IMR-90 (cell line): ENCODE data around the gene GPR65. TPM values are rescaled to one million over a fixed set of nuclear protein-coding genes. Genes with fewer than 3 reads are reported as not detected.

Experiments used
- ATAC-seq: fragments of 200-7000 bp; cut with Tn5 transposase; 2 replicates; pipeline ENCODE4 v1.9.1; 2020; ENCODE audit warnings: low read depth, mild to moderate bottlenecking, moderate library complexity
- BruUV-seq: library from RNA; stranded (reverse); fragments of 400-500 nt; replicated peaks from 2 replicates; lab custom pipeline; 2021; lab: Mats Ljungman, UMichigan
- CTCF ChIA-PET: fragments of 300-600 bp; formaldehyde crosslinking; extraction: SDS; loops from one replicate; lab custom pipeline; 2021; ENCODE audit warnings: antibody characterized with exemption; lab: Yijun Ruan, JAX
- POLR2A ChIA-PET: fragments of 300-600 bp; sonication (Branson Sonifier 250); formaldehyde crosslinking; loops from one replicate; lab custom pipeline; 2022; ENCODE audit warnings: antibody characterized with exemption; ENCODE audit not compliant: unreplicated experiment; lab: Charles Lee
- DNase-seq: peaks from one replicate; pipeline ENCODE4 v3.0.0; 2013
- H2AFZ ChIP-seq: replicated peaks from 2 replicates; pipeline ENCODE3; 2013; ENCODE audit warnings: low read length, mild to moderate bottlenecking; ENCODE audit not compliant: poor library complexity
- H2AK5ac ChIP-seq: 2 replicates; pipeline ENCODE4 v1.6.1; 2013; ENCODE audit warnings: low read depth, low read length, inconsistent platforms
- H2AK9ac ChIP-seq: replicated peaks from 2 replicates; pipeline ENCODE3; 2013; ENCODE audit warnings: mild to moderate bottlenecking, low read depth, low read length, moderate library complexity; ENCODE audit not compliant: poor library complexity
- H2BK120ac ChIP-seq: 2 replicates; pipeline ENCODE4 v1.6.1; 2013; ENCODE audit warnings: low read depth, low read length, inconsistent platforms
- H2BK15ac ChIP-seq: 3 replicates; pipeline ENCODE4 v1.6.1; 2013; ENCODE audit warnings: low read depth, low read length, inconsistent platforms
- H2BK20ac ChIP-seq: 2 replicates; pipeline ENCODE4 v1.6.1; 2013; ENCODE audit warnings: low read depth, mild to moderate bottlenecking, inconsistent platforms, low read length, moderate library complexity
- H2BK5ac ChIP-seq: 2 replicates; pipeline ENCODE4 v1.6.1; 2013; ENCODE audit warnings: mild to moderate bottlenecking, low read depth, low read length, inconsistent platforms; ENCODE audit not compliant: poor library complexity, severe bottlenecking
- H3K14ac ChIP-seq: replicated peaks from 2 replicates; pipeline ENCODE4 v1.6.1; 2013; ENCODE audit warnings: low read depth, low read length, inconsistent platforms
- H3K18ac ChIP-seq: 2 replicates; pipeline ENCODE4 v1.6.1; 2013; ENCODE audit warnings: low read depth, low read length, control low read depth
- H3K23ac ChIP-seq: 2 replicates; pipeline ENCODE4 v1.6.1; 2013; ENCODE audit warnings: low read depth, low read length, inconsistent platforms
- H3K27ac ChIP-seq: 2 replicates; pipeline ENCODE4 v1.5.1; 2013; ENCODE audit warnings: mild to moderate bottlenecking, control low read depth, low read length; ENCODE audit not compliant: insufficient read depth
- H3K27me3 ChIP-seq: 2 replicates; pipeline ENCODE4 v1.6.1; 2013; ENCODE audit warnings: low read length; ENCODE audit not compliant: control insufficient read depth, insufficient read depth
- H3K36me3 ChIP-seq: 2 replicates; pipeline ENCODE4 v1.6.1; 2013; ENCODE audit warnings: low read length, mixed read lengths; ENCODE audit not compliant: control insufficient read depth, insufficient read depth
- H3K4ac ChIP-seq: 2 replicates; pipeline ENCODE4 v1.6.1; 2013; ENCODE audit warnings: low read depth, low read length, inconsistent platforms
- H3K4me1 ChIP-seq: 2 replicates; pipeline ENCODE4 v1.6.1; 2013; ENCODE audit warnings: low read length, mixed read lengths; ENCODE audit not compliant: control insufficient read depth, insufficient read depth
- H3K4me2 ChIP-seq: 2 replicates; pipeline ENCODE4 v1.6.1; 2013; ENCODE audit warnings: low read depth, mild to moderate bottlenecking, control low read depth, low read length, moderate library complexity
- H3K4me3 ChIP-seq: 2 replicates; pipeline ENCODE4 v1.5.1; 2013; ENCODE audit warnings: low read depth, mild to moderate bottlenecking, control low read depth, low read length, moderate library complexity; ENCODE audit not compliant: insufficient read depth
- H3K56ac ChIP-seq: 2 replicates; pipeline ENCODE4 v1.6.1; 2013; ENCODE audit warnings: low read length, inconsistent platforms; ENCODE audit not compliant: insufficient read depth; ENCODE audit errors: extremely low read depth
- H3K79me1 ChIP-seq, 2 experiments: 2 replicates each; pipeline ENCODE4 v1.6.1; 2013; ENCODE audit warnings: low read length in 2 of 2, inconsistent platforms in 1 of 2, low read depth in 1 of 2
- H3K9ac ChIP-seq: 2 replicates; pipeline ENCODE4 v1.6.1; 2013; ENCODE audit warnings: low read depth, low read length, control low read depth
- H3K9me1 ChIP-seq: 2 replicates; pipeline ENCODE4 v1.6.1; 2013; ENCODE audit warnings: low read length, inconsistent platforms; ENCODE audit not compliant: insufficient read depth
- H3K9me3 ChIP-seq: 2 replicates; pipeline ENCODE4 v1.6.1; 2013; ENCODE audit warnings: low read length; ENCODE audit not compliant: control insufficient read depth, insufficient read depth
- H4K20me1 ChIP-seq: 2 replicates; pipeline ENCODE4 v1.6.1; 2013; ENCODE audit warnings: low read length, inconsistent platforms; ENCODE audit not compliant: insufficient read depth
- H4K5ac ChIP-seq: 2 replicates; pipeline ENCODE4 v1.6.1; 2013; ENCODE audit warnings: mild to moderate bottlenecking, low read depth, low read length, control low read depth
- H4K8ac ChIP-seq, 2 experiments: 2 replicates each; pipeline ENCODE4 v1.6.1; 2013; ENCODE audit warnings: low read depth in 2 of 2, low read length in 2 of 2, control low read depth in 1 of 2, inconsistent platforms in 1 of 2
- H4K91ac ChIP-seq: 2 replicates; pipeline ENCODE4 v1.6.1; 2013; ENCODE audit warnings: low read depth, low read length, inconsistent platforms; ENCODE audit not compliant: insufficient read depth
- BHLHE40 ChIP-seq: fragments of 150-350 bp; IDR thresholded peaks from 2 replicates; pipeline ENCODE4 v1.6.1; 2016; ENCODE audit warnings: mild to moderate bottlenecking, low read depth, low read length
- CEBPB ChIP-seq: IDR thresholded peaks from 2 replicates; pipeline ENCODE4 v1.6.1; 2012; ENCODE audit warnings: low read depth, low read length, improper control_type of control experiment
- CHD1 ChIP-seq: IDR thresholded peaks from 2 replicates; pipeline ENCODE4 v1.6.1; 2012; ENCODE audit warnings: low read depth, low read length, improper control_type of control experiment
- ELK1 ChIP-seq: fragments of 150-350 bp; IDR thresholded peaks from 2 replicates; pipeline ENCODE4 v1.6.1; 2016; ENCODE audit warnings: low read depth, mild to moderate bottlenecking, low read length, moderate library complexity, borderline replicate concordance
- FOS ChIP-seq: fragments of 150-350 bp; IDR thresholded peaks from 2 replicates; pipeline ENCODE4 v1.6.1; 2016; ENCODE audit warnings: low read depth, low read length
- MXI1 ChIP-seq: IDR thresholded peaks from 2 replicates; pipeline ENCODE4 v1.6.1; 2012; ENCODE audit warnings: low read depth, mild to moderate bottlenecking, low read length, moderate library complexity, borderline replicate concordance
- NFE2L2 ChIP-seq: fragments of 150-350 bp; IDR thresholded peaks from 2 replicates; pipeline ENCODE4 v1.6.1; 2016; ENCODE audit warnings: low read depth, mild to moderate bottlenecking, low read length
- POLR2A ChIP-seq: IDR thresholded peaks from 2 replicates; pipeline ENCODE4 v1.6.1; 2012; ENCODE audit warnings: mild to moderate bottlenecking, low read depth, low read length
- RAD21 ChIP-seq: IDR thresholded peaks from 2 replicates; pipeline ENCODE4 v1.6.1; 2012; ENCODE audit warnings: low read length, improper control_type of control experiment
- RCOR1 ChIP-seq: IDR thresholded peaks from 2 replicates; pipeline ENCODE4 v1.6.1; 2012; ENCODE audit warnings: mild to moderate bottlenecking, low read length, improper control_type of control experiment; ENCODE audit not compliant: insufficient replicate concordance
- RFX5 ChIP-seq: IDR thresholded peaks from 2 replicates; pipeline ENCODE4 v1.8.0; 2012; ENCODE audit warnings: low read depth, mild to moderate bottlenecking, low read length, moderate library complexity
- SMC3 ChIP-seq: fragments of 150-350 bp; IDR thresholded peaks from 2 replicates; pipeline ENCODE4 v1.6.1; 2016; ENCODE audit warnings: low read depth, mild to moderate bottlenecking, antibody characterized with exemption, low read length, moderate library complexity
- USF2 ChIP-seq: fragments of 150-350 bp; IDR thresholded peaks from 2 replicates; pipeline ENCODE4 v1.6.1; 2017; ENCODE audit warnings: mild to moderate bottlenecking, antibody characterized with exemption, low read length, low read depth
- WGBS, 2 experiments: methylation state at CpG; one replicate each; pipeline versions ENCODE4 v1.1.5 to v1.1.7; 2013; ENCODE audit warnings: missing lambda C conversion rate in 2 of 2; ENCODE audit not compliant: insufficient read length in 1 of 2; ENCODE audit errors: extremely low coverage in 2 of 2; 5-methylcytosine and 5-hydroxymethylcytosine counted together
- dilution Hi-C: fragments of 300-500 bp; cut with HindIII; formaldehyde crosslinking; loops from one replicate; pipeline ENCODE4 v1.14.3; 2018; ENCODE audit warnings: low sequenced_read_pairs; ENCODE audit not compliant: unreplicated experiment
- in situ Hi-C: fragments of 300-500 bp; cut with MboI; formaldehyde crosslinking; loops from 3 replicates; pipeline ENCODE4 v1.14.3; 2019; ENCODE audit warnings: low sequenced_read_pairs, inconsistent platforms, mixed read lengths
- intact Hi-C: fragments of 100-400 bp; cut with micrococcal nuclease; formaldehyde crosslinking; loops from 2 replicates; pipeline ENCODE4 v1.10.0; 2022
- polyA plus RNA-seq, 3 experiments: library from polyadenylated mRNA; depleted of rRNA; stranded (reverse); fragments of >200 nt; gene quantifications; 2 replicates each; pipeline ENCODE4 v1.2.3, GENCODE V29; 2012; ENCODE audit warnings: low replicate concordance in 1 of 3
- total RNA-seq: library from RNA; depleted of rRNA; stranded (reverse); fragments of >200 nt; gene quantifications from 2 replicates; pipeline ENCODE4 v1.2.3, GENCODE V29; 2012
- TF ChIP-seq, protein P1 (sequence below): conservative IDR thresholded peaks from 2 replicates; pipeline ENCODE4 v1.5.1; 2012; ENCODE audit warnings: mild to moderate bottlenecking, low read depth, low read length, improper control_type of control experiment

GPR65 gene
- total and polyA plus RNA-seq, 2 of the 4 experiments (the other 2 are of a cell fraction): 0.05 to 0.18 TPM

GRCh38 chr14:88044776-88045446 is 40.0 kb downstream of the GPR65 start (continued):
- TF ChIP-seq RCOR1: no peak

GRCh38 chr14:88045705-88046104 is 40.8 kb downstream of the GPR65 start:
- Histone ChIP-seq H3K23ac (no peak overlapping the region), H3K27ac (no peak overlapping the region), H3K14ac (no peak overlapping the region), H3K4me1 (no peaks in the 10 kb centered on the region), H2AK9ac (no peak overlapping the region), H3K27me3 (no peaks in the 10 kb centered on the region), H3K4me2 (no peak overlapping the region), H4K20me1 (no peaks in the 10 kb centered on the region), H4K5ac (no peak overlapping the region), H3K36me3 (no peaks in the 10 kb centered on the region), H3K4ac (no peak overlapping the region), H2BK15ac (no peak overlapping the region), H3K79me1 (no peaks in the 10 kb centered on the region), H3K18ac (no peak overlapping the region), H4K91ac (no peak overlapping the region), H3K9ac (no peak overlapping the region), H2AK5ac (no peak overlapping the region), H2AFZ (no peak overlapping the region), H3K9me1 (no peaks in the 10 kb centered on the region), H3K4me3 (no peak overlapping the region), H2BK20ac (no peak overlapping the region), H2BK5ac (no peak overlapping the region), H3K9me3 (0 out of 2 replicates have a peak, but pooled peaks cover 1% of the 10 kb centered on the region), H4K8ac (no peak overlapping the region), H3K56ac (no peak overlapping the region), H2BK120ac (no peak overlapping the region)
- 60% methylated on average over 1 of the region's 3 CpGs; no CpG with 5 or more reads in 1 of the 2 experiments for WGBS, 2 experiments
- dilution Hi-C loops: no loop called here
- no peak for DNase-seq
- no TSS peak for BruUV-seq
- in situ Hi-C loops: no loop called here
- ChIA-PET CTCF (no interaction called here), POLR2A (no interaction called here)
- intact Hi-C loops: no loop called here
- ATAC-seq: no peak
- no peak for TF ChIP-seq MXI1
- TF ChIP-seq SMC3: no peak
- TF ChIP-seq CHD1: no peak
- TF ChIP-seq RAD21: no peak
- TF ChIP-seq NFE2L2: no peak
- TF ChIP-seq, protein P1, sequence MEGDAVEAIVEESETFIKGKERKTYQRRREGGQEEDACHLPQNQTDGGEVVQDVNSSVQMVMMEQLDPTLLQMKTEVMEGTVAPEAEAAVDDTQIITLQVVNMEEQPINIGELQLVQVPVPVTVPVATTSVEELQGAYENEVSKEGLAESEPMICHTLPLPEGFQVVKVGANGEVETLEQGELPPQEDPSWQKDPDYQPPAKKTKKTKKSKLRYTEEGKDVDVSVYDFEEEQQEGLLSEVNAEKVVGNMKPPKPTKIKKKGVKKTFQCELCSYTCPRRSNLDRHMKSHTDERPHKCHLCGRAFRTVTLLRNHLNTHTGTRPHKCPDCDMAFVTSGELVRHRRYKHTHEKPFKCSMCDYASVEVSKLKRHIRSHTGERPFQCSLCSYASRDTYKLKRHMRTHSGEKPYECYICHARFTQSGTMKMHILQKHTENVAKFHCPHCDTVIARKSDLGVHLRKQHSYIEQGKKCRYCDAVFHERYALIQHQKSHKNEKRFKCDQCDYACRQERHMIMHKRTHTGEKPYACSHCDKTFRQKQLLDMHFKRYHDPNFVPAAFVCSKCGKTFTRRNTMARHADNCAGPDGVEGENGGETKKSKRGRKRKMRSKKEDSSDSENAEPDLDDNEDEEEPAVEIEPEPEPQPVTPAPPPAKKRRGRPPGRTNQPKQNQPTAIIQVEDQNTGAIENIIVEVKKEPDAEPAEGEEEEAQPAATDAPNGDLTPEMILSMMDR: no peak
- no peak for TF ChIP-seq USF2
- TF ChIP-seq ELK1: no peak
- TF ChIP-seq RCOR1: no peak
- TF ChIP-seq RFX5: no peak
- TF ChIP-seq CEBPB: no peak
- TF ChIP-seq FOS: no peak
- no peak for TF ChIP-seq POLR2A
- TF ChIP-seq BHLHE40: no peak
